HG03025 (cell line): ENCODE results near the gene VIPR2.
"Not testable (repeated sequence)": the region's sequence is repeated elsewhere in the genome, so short reads cannot be mapped to it uniquely, and the experiment has no call there.

Source experiments
- ATAC-seq: cut with Tn5 transposase; IDR thresholded peaks from one replicate; pipeline ENCODE4 v1.9.1; 2021; ENCODE audit warnings: mild to moderate bottlenecking, moderate library complexity; ENCODE audit not compliant: unreplicated experiment, low FRiP score

VIPR2 gene

GRCh38 chr7:159140170-159140910 is 4.3 kb downstream of the VIPR2 start:
- no peak for ATAC-seq

- no peak for ATAC-seq
Measured at GRCh38 chr7:159139639-159140038, 5.0 kb downstream of the VIPR2 start.

GRCh38 chr7:159139202-159139601 is 5.5 kb downstream of the VIPR2 start:
- no peak for ATAC-seq

GRCh38 chr7:159138508-159138907 is 6.2 kb downstream of the VIPR2 start:
- no peak for ATAC-seq

GRCh38 chr7:159137906-159138305 is 6.8 kb downstream of the VIPR2 start:
- no peak for ATAC-seq

GRCh38 chr7:159136846-159137245 is 7.8 kb downstream of the VIPR2 start:
- no peak for ATAC-seq

- no peak for ATAC-seq
Measured at GRCh38 chr7:159136442-159136841, 8.2 kb downstream of the VIPR2 start.

GRCh38 chr7:159136013-159136412 is 8.7 kb downstream of the VIPR2 start:
- ATAC-seq, result no peak

- not testable (repeated sequence) for ATAC-seq
Measured at GRCh38 chr7:159132670-159133443, 11.8 kb downstream of the VIPR2 start.

- ATAC-seq, result no peak
Measured at GRCh38 chr7:159130820-159131219, 13.8 kb downstream of the VIPR2 start.

GRCh38 chr7:159130199-159130775 is 14.4 kb downstream of the VIPR2 start:
- no peak for ATAC-seq

- ATAC-seq, result no peak
Measured at GRCh38 chr7:159128767-159129166, 15.9 kb downstream of the VIPR2 start.

- ATAC-seq, result no peak
Measured at GRCh38 chr7:159127691-159128642, 16.7 kb downstream of the VIPR2 start.

- ATAC-seq, result no peak
Measured at GRCh38 chr7:159126311-159127260, 18.1 kb downstream of the VIPR2 start.

GRCh38 chr7:159125955-159126270 is 18.8 kb downstream of the VIPR2 start:
- no peak for ATAC-seq

GRCh38 chr7:159125104-159125954 is 19.3 kb downstream of the VIPR2 start:
- no peak for ATAC-seq

GRCh38 chr7:159123793-159124192 is 20.9 kb downstream of the VIPR2 start:
- ATAC-seq, result not testable (repeated sequence)

GRCh38 chr7:159123294-159123693 is 21.4 kb downstream of the VIPR2 start:
- not testable (repeated sequence) for ATAC-seq

- no peak for ATAC-seq
Measured at GRCh38 chr7:159122276-159122675, 22.4 kb downstream of the VIPR2 start.
